ENCODE measurements around the gene ZFAND2A. TPM values are rescaled to one million over a fixed set of nuclear protein-coding genes. Genes with fewer than 3 reads are reported as not detected.

Gene ZFAND2A
- total RNA-seq, 1 experiment from 2014 or later: 19.1 TPM

GRCh38 chr7:1150400-1151002 lies 9.5 kb downstream of the ZFAND2A start:
- no peak overlapping the region for H3K9ac ChIP-seq (ENCODE audit: low read length)
- no TSS peak for BruUV-seq (replicated peaks)
- TF ChIP-seq SIN3A (IDR thresholded peaks at IDR 0.05; ENCODE audit: low read depth): no peak
- TF ChIP-seq YY1 (IDR thresholded peaks at IDR 0.05; ENCODE audit: extremely low read depth, insufficient replicate concordance, low read depth, low read length): no peak
- TF ChIP-seq MAX (IDR thresholded peaks at IDR 0.05): no peak
- TF ChIP-seq ELF1 (IDR thresholded peaks at IDR 0.05; ENCODE audit: borderline replicate concordance, low read depth): no peak
- no peak for TF ChIP-seq POLR2A (IDR thresholded peaks at IDR 0.05; ENCODE audit: borderline replicate concordance, extremely low read depth, insufficient read depth, insufficient read length)
- no peak for TF ChIP-seq ZBTB33 (IDR thresholded peaks at IDR 0.05; ENCODE audit: extremely low read depth, insufficient replicate concordance, low read length)
- TF ChIP-seq POLR2AphosphoS5 (IDR thresholded peaks at IDR 0.05; ENCODE audit: low read depth, low read length): no peak
- no peak for TF ChIP-seq SRF (IDR thresholded peaks at IDR 0.05; ENCODE audit: low read depth)
- no peak for TF ChIP-seq SP1 (IDR thresholded peaks at IDR 0.05; ENCODE audit: low read depth)
- no peak for TF ChIP-seq ZNF274 (IDR thresholded peaks at IDR 0.05; ENCODE audit: low read depth, low read length)
- no peak for TF ChIP-seq ATF3 (IDR thresholded peaks at IDR 0.05)
- TF ChIP-seq TCF7L2 (IDR thresholded peaks at IDR 0.05; ENCODE audit: borderline replicate concordance, extremely low read depth, insufficient read depth, insufficient read length): no peak
- no peak for TF ChIP-seq CEBPB (IDR thresholded peaks at IDR 0.05; ENCODE audit: low read depth)
- TF ChIP-seq ZFX (IDR thresholded peaks at IDR 0.05): no peak
- no peak for TF ChIP-seq CBX3 (IDR thresholded peaks at IDR 0.05; ENCODE audit: low read depth)
- TF ChIP-seq RAD21 (IDR thresholded peaks at IDR 0.05; ENCODE audit: low read depth): no peak
- no peak overlapping the region for H2AFZ ChIP-seq (ENCODE audit: low read depth, low read length, poor library complexity, severe bottlenecking)
- H3K4me3 ChIP-seq (replicated peaks in 1 of 2; ENCODE audit: low read depth in 1 of 2, low read length in 2 of 2): no peak overlapping the region
- H3K27ac ChIP-seq (ENCODE audit: low read depth, low read length): no peak overlapping the region
- DNase-seq (ENCODE audit: low read depth, low spot score) (no peak), ATAC-seq (no peak)
- H3K79me2 ChIP-seq (ENCODE audit: insufficient read depth, low read length): peaks cover 10% of the 10 kb centered on the region; the same call in 1 of the 2 replicates
- H3K36me3 ChIP-seq (ENCODE audit: control insufficient read depth in 1 of 2, insufficient read depth in 2 of 2, low read length in 2 of 2): peaks cover 16% of the 10 kb centered on the region in 2 experiments; a peak in 3 of 4 replicates
- no peaks in the 10 kb centered on the region for H3K27me3 ChIP-seq (ENCODE audit: insufficient read depth, low read length)
- H3K9me2 ChIP-seq (ENCODE audit: insufficient read depth): no peaks in the 10 kb centered on the region
- no peaks in the 10 kb centered on the region for H3K4me1 ChIP-seq (ENCODE audit: control insufficient read depth in 1 of 2, insufficient read depth in 2 of 2, low read length in 2 of 2)
- CTCF ChIA-PET: no interaction called here
- RAD21 ChIA-PET (ENCODE audit: low non-redundant PET in 1 of 2, low total read pairs in 2 of 2, uncharacterized antibody in 2 of 2, unreplicated experiment in 2 of 2): no interaction called here
- no peaks in the 10 kb centered on the region for H3K9me3 ChIP-seq (ENCODE audit: control insufficient read depth in 1 of 2, insufficient read depth in 1 of 2, low read depth in 1 of 2, low read length in 2 of 2)
- H3K4me2 ChIP-seq (ENCODE audit: low read length): no peak overlapping the region
- intact Hi-C loops (cut with micrococcal nuclease): no loop called here
- no peaks in the 10 kb centered on the region for H4K20me1 ChIP-seq (ENCODE audit: insufficient read depth)
- POLR2A ChIA-PET: no interaction called here

Data from HCT116 (cell line).